Endodermal cell (in vitro differentiated cells): ENCODE measurements around the gene PLA2G2A. TPM values are rescaled to one million over a fixed set of nuclear protein-coding genes. Genes with fewer than 3 reads are reported as not detected.

ENCODE experiments used
- DNase-seq: peaks from one replicate; pipeline ENCODE4 v3.0.0-alpha.2; 2017
- H3K27ac ChIP-seq: 2 replicates; pipeline ENCODE4 v1.5.1; 2013; ENCODE audit warnings: mild to moderate bottlenecking, low read depth, low read length, moderate library complexity
- H3K27me3 ChIP-seq: 2 replicates; pipeline ENCODE4 v1.6.1; 2013; ENCODE audit warnings: mild to moderate bottlenecking, low read length, moderate library complexity; ENCODE audit not compliant: insufficient read depth, control insufficient read depth, poor library complexity, severe bottlenecking
- H3K36me3 ChIP-seq: 2 replicates; pipeline ENCODE4 v1.7.0; 2013; ENCODE audit warnings: mild to moderate bottlenecking, low read length, moderate library complexity; ENCODE audit not compliant: control insufficient read depth, insufficient read depth
- H3K4me1 ChIP-seq: one replicate; pipeline ENCODE4 v1.7.0; 2013; ENCODE audit warnings: low read length; ENCODE audit not compliant: control insufficient read depth, insufficient read depth
- H3K4me3 ChIP-seq: 2 replicates; pipeline ENCODE4 v1.5.1; 2013; ENCODE audit warnings: mild to moderate bottlenecking, low read length, moderate library complexity
- H3K9ac ChIP-seq: 2 replicates; pipeline ENCODE4 v1.6.1; 2013; ENCODE audit warnings: mild to moderate bottlenecking, low read length, moderate library complexity; ENCODE audit not compliant: poor library complexity, severe bottlenecking; ENCODE audit errors: extremely low read depth
- H3K9me3 ChIP-seq: 2 replicates; pipeline ENCODE4 v1.6.1; 2013; ENCODE audit warnings: mild to moderate bottlenecking, low read length, moderate library complexity; ENCODE audit not compliant: control insufficient read depth
- H3K27ac Mint-ChIP-seq: 2 replicates; pipeline ENCODE4 v1.8.0; 2020; ENCODE audit warnings: mixed read lengths
- H3K27me3 Mint-ChIP-seq: 2 replicates; pipeline ENCODE4 v1.8.0; 2021; ENCODE audit warnings: mild to moderate bottlenecking, mixed read lengths; ENCODE audit not compliant: insufficient read depth
- H3K36me3 Mint-ChIP-seq: 2 replicates; pipeline ENCODE4 v1.8.0; 2020; ENCODE audit warnings: low read depth, mixed read lengths
- H3K4me1 Mint-ChIP-seq: 2 replicates; pipeline ENCODE4 v1.8.0; 2020; ENCODE audit warnings: mixed read lengths
- H3K4me3 Mint-ChIP-seq: 2 replicates; pipeline ENCODE4 v1.8.0; 2020; ENCODE audit warnings: mild to moderate bottlenecking, moderate library complexity, mixed read lengths
- H3K9me3 Mint-ChIP-seq: 2 replicates; pipeline ENCODE4 v1.8.0; 2020; ENCODE audit warnings: mild to moderate bottlenecking, mixed read lengths
- CTCF ChIP-seq: fragments of 200-600 bp; sonication (generic); conservative IDR thresholded peaks from 2 replicates; pipeline ENCODE4 v1.5.0; 2021; ENCODE audit warnings: antibody characterized with exemption, mild to moderate bottlenecking
- WGBS, 2 experiments: methylation state at CpG; one replicate each; pipeline versions ENCODE4 v1.1.5 to v1.1.7; 2013; ENCODE audit warnings: missing lambda C conversion rate in 2 of 2, mixed read lengths in 1 of 2; ENCODE audit not compliant: insufficient coverage in 1 of 2, insufficient read length in 1 of 2; 5-methylcytosine and 5-hydroxymethylcytosine counted together
- total RNA-seq, 2 donors: library from RNA; stranded (reverse); fragmentation: NEBNext Ultra II Directional in 1 of 2; extraction: Animal tissue kit (Norgen Biotek cat#: 25700) in 1 of 2; gene quantifications; 2 replicates in 1 of 2; 3 replicates in 1 of 2; pipeline ENCODE4 v1.2.1, GENCODE V29; 2021

Gene PLA2G2A
- total RNA-seq, 2 donors from 2014 or later = 1.0 TPM; not detected in 1

- Mint-ChIP-seq H3K27ac (no peak overlapping the region), H3K4me3 (no peak overlapping the region), H3K9me3 (peaks cover 1% of the 10 kb centered on the region), H3K27me3 (peaks cover 20% of the 10 kb centered on the region), H3K36me3 (no peaks in the 10 kb centered on the region), H3K4me1 (peaks cover 3% of the 10 kb centered on the region)
- peaks cover 6% of the 10 kb centered on the region for H3K9me3 ChIP-seq
- H3K9ac ChIP-seq = no peak overlapping the region
- 84 to 90% methylated on average over 2 to 5 of the region's 5 CpGs for WGBS, 2 experiments
- H3K4me1 ChIP-seq = no peaks in the 10 kb centered on the region
- no peak overlapping the region for H3K27ac ChIP-seq
- peaks cover 47% of the 10 kb centered on the region for H3K27me3 ChIP-seq
- no peak overlapping the region for H3K4me3 ChIP-seq
- no peaks in the 10 kb centered on the region for H3K36me3 ChIP-seq
- no peak for TF ChIP-seq CTCF
- no peak for DNase-seq
Measured at GRCh38 chr1:19969898-19970660, 9.3 kb downstream of the PLA2G2A start.

- H3K27me3 ChIP-seq = peaks cover 70% of the 10 kb centered on the region
- no peak for DNase-seq
- no peak overlapping the region for H3K4me3 Mint-ChIP-seq
- H3K9me3 ChIP-seq = peaks cover 26% of the 10 kb centered on the region
- no peak overlapping the region for H3K9ac ChIP-seq
- no peak overlapping the region for H3K27ac ChIP-seq
- H3K4me1 Mint-ChIP-seq = no peaks in the 10 kb centered on the region
- no peaks in the 10 kb centered on the region for H3K36me3 Mint-ChIP-seq
- no peak overlapping the region for H3K27ac Mint-ChIP-seq
- no peak overlapping the region for H3K4me3 ChIP-seq
- no peak for TF ChIP-seq CTCF
- H3K4me1 ChIP-seq = no peaks in the 10 kb centered on the region
- H3K27me3 Mint-ChIP-seq = peaks cover 42% of the 10 kb centered on the region
- H3K9me3 Mint-ChIP-seq = peaks cover 10% of the 10 kb centered on the region
- no peaks in the 10 kb centered on the region for H3K36me3 ChIP-seq
- 92 to 95% methylated on average over 6 to 9 of the region's 9 CpGs for WGBS, 2 experiments
Measured at GRCh38 chr1:19967808-19968207, 11.6 kb downstream of the PLA2G2A start.

- no peaks in the 10 kb centered on the region for H3K36me3 ChIP-seq
- H3K9me3 ChIP-seq = peaks cover 26% of the 10 kb centered on the region
- H3K27ac ChIP-seq = no peak overlapping the region
- no peak for TF ChIP-seq CTCF
- H3K27me3 ChIP-seq = peaks cover 85% of the 10 kb centered on the region
- Mint-ChIP-seq H3K27ac (no peak overlapping the region), H3K36me3 (no peaks in the 10 kb centered on the region), H3K4me3 (no peak overlapping the region), H3K27me3 (peaks cover 68% of the 10 kb centered on the region), H3K9me3 (peaks cover 15% of the 10 kb centered on the region), H3K4me1 (no peaks in the 10 kb centered on the region)
- H3K4me1 ChIP-seq = no peaks in the 10 kb centered on the region
- H3K9ac ChIP-seq = no peak overlapping the region
- 79 to 90% methylated on average over 2 of the region's 2 CpGs for WGBS, 2 experiments
- H3K4me3 ChIP-seq = no peak overlapping the region
- DNase-seq = no peak
Measured at GRCh38 chr1:19964542-19964941, 14.9 kb downstream of the PLA2G2A start.
